GM13976 (cell line): ENCODE data around the gene IFNLR1.

ENCODE experiments used
- DNase-seq: peaks from one replicate; pipeline ENCODE4 v3.0.0; 2012; ENCODE audit warnings: low spot score
- in situ Hi-C: fragments of 300-500 bp; cut with MboI; formaldehyde crosslinking; loops from one replicate; pipeline ENCODE4 v1.12.0; 2022; ENCODE audit warnings: low sequenced_read_pairs, mixed read lengths, inconsistent platforms; ENCODE audit not compliant: unreplicated experiment
- TF ChIP-seq, protein P1 (sequence below): IDR thresholded peaks from 2 replicates; pipeline ENCODE4 v1.5.1; 2012; ENCODE audit warnings: borderline replicate concordance, mild to moderate bottlenecking; ENCODE audit not compliant: insufficient read depth; ENCODE audit errors: extremely low read depth, missing control alignments, control extremely low read depth

Gene IFNLR1

DNA sequence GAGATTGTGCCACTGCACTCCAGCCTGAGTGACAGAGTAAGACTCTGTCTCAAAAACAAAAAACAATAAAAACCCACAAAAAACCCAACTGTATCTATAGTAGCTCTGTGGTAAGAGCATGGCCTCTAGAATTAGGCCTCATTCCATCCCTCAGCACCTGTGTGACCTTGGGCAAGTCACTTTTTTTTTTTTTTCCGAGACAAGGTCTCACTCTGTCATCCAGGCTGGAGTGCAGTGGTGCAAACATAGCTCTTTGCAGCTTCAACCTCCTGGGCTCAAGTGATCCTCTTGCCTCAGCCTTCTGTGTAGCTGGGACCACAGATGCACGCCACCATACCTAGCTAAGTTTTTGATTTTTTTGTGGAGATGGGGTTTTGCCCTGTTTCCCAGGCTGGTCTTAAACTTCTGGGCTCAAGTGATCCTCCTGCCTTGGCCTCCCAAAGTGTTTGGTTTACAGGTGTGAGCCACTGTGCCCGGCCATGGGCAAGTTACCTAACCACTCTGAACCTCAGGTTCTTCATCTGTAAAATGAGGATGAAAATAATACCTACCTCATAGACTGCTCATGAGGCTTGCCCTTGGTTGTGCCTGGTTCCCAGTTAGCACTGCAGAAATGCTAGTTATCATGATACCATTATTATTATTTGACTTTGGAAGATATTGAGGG is 59.8 kb downstream of the IFNLR1 start:
- TF ChIP-seq, protein P1, sequence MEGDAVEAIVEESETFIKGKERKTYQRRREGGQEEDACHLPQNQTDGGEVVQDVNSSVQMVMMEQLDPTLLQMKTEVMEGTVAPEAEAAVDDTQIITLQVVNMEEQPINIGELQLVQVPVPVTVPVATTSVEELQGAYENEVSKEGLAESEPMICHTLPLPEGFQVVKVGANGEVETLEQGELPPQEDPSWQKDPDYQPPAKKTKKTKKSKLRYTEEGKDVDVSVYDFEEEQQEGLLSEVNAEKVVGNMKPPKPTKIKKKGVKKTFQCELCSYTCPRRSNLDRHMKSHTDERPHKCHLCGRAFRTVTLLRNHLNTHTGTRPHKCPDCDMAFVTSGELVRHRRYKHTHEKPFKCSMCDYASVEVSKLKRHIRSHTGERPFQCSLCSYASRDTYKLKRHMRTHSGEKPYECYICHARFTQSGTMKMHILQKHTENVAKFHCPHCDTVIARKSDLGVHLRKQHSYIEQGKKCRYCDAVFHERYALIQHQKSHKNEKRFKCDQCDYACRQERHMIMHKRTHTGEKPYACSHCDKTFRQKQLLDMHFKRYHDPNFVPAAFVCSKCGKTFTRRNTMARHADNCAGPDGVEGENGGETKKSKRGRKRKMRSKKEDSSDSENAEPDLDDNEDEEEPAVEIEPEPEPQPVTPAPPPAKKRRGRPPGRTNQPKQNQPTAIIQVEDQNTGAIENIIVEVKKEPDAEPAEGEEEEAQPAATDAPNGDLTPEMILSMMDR, result no peak
- in situ Hi-C loops, result no loop called here
- DNase-seq, result no peak

DNA sequence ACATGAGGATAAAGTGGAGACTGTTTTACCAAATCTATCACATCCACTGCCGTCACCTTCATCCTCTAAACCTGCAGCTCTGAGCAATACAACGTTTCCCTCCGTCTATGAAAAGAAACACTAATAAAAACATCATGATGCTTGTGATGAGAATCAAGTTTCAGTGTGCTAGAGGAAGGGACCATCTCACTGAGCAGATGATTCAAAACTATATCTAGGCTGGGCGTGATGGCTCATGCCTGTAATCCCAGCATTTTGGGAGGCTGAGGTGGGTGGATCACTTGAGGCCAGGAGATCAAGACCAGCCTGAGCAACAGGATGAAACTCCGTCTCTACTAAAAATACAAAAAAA is 60.4 kb downstream of the IFNLR1 start:
- no peak for DNase-seq
- in situ Hi-C loops, result no loop called here
- TF ChIP-seq, protein P1, result no peak

DNA sequence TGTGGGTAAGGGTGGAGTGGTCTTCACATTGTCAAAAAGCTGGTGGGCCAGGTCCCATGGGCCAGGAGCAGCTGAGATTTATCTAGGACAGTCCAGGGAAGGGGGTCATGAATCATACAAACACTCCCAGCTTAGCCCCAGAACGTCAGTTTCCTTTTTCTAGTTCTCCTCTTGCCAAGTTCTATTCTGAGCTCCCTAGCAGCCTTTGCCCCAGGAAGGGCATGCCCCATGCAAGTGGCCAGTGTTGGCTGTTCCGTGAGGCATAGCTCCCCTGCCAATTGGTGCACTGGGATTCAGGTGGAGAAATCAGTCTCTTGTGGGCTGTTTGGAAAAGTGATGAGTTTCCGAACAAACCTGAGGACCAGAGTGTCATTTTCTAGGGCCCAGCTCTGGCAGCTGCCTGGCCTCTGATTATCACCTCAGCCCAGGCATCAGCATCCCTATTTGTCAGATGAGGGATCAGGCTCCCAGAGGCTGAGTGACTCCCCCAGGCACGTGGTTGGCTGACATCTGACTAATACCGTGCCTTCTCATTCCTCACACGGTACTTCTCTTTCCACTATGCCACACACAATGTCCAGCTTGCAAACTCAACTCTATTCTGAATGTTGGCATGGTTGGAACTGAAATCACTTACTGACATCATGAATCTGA is 60.9 kb downstream of the IFNLR1 start:
- TF ChIP-seq, protein P1, result no peak
- in situ Hi-C loops, result no loop called here
- no peak for DNase-seq

DNA sequence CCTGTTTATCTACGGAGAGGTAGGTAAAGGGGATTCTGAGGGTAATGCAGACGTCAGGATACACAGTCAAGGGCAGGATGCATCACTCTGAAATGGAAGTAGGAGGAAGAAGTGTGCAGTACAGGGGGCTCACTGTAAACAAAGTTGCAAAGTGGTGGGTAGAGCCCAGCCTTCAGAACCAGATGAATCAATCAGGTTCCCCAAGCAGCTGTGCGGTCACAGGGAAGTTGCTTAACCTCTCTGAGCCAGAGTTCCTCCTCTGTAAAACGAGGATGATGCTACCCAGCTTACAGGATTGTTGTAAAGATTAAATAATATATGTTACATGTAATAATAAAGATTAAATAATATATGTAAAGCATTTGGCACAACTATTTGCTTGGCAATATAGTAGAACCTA is 61.6 kb downstream of the IFNLR1 start:
- in situ Hi-C loops, result no loop called here
- TF ChIP-seq, protein P1, result no peak
- DNase-seq, result no peak

DNA sequence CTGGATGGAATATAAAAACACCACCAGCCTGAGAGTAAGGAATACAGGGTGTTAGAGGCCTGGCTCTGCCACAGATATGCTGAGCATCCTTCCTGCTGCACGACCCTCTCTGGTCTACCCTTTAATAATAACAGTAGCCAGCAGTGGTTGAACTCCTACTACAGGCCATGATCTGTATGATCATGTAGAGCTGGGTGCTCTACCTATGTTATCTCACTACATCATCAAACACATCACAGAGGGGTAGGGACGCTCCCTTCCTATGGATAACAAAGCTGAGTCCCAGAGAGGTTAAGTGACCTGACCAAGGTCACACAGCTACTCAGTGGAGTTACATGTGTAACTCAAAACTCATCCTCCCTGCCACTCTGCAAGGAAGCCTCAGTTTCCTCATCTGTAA is 62.1 kb downstream of the IFNLR1 start:
- TF ChIP-seq, protein P1, result no peak
- in situ Hi-C loops, result no loop called here
- DNase-seq, result no peak

DNA sequence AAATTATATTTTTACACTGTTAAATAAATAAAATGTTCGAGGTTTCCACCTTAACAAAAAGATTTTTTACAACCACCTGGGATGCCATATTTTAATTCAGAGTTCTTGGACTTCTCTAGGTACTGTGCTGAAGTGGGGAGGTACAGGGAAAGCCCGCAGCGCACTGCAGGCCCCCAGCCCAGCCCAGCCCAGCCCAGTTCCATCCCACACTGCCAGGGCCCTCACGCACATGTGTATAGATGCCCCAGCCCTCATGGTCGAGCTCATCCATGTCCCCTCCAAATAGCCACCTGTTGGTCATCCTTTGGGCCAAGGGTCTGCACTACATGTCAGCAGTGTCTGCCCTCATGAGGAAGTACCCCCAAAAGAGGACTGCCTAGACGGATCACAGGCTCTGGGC is 63.5 kb downstream of the IFNLR1 start:
- TF ChIP-seq, protein P1, result no peak
- no peak for DNase-seq
- in situ Hi-C loops, result no loop called here
